GM12874 (cell line): Measurements from ENCODE around the gene SMPD2.
A peak's percentile ranks its signal among the peaks of the same experiment; 100 is the strongest.

Experiments
- TF ChIP-seq, protein P1 (sequence below): IDR thresholded peaks from 2 replicates; pipeline ENCODE4 v1.5.1; 2011; ENCODE audit warnings: low read depth, mild to moderate bottlenecking, control low read depth, low read length, moderate library complexity; ENCODE audit not compliant: insufficient read depth

The SMPD2 gene

GRCh38 chr6:109446541-109446940 is 6.0 kb downstream of the SMPD2 start:
- TF ChIP-seq, protein P1, sequence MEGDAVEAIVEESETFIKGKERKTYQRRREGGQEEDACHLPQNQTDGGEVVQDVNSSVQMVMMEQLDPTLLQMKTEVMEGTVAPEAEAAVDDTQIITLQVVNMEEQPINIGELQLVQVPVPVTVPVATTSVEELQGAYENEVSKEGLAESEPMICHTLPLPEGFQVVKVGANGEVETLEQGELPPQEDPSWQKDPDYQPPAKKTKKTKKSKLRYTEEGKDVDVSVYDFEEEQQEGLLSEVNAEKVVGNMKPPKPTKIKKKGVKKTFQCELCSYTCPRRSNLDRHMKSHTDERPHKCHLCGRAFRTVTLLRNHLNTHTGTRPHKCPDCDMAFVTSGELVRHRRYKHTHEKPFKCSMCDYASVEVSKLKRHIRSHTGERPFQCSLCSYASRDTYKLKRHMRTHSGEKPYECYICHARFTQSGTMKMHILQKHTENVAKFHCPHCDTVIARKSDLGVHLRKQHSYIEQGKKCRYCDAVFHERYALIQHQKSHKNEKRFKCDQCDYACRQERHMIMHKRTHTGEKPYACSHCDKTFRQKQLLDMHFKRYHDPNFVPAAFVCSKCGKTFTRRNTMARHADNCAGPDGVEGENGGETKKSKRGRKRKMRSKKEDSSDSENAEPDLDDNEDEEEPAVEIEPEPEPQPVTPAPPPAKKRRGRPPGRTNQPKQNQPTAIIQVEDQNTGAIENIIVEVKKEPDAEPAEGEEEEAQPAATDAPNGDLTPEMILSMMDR: no peak

DNA sequence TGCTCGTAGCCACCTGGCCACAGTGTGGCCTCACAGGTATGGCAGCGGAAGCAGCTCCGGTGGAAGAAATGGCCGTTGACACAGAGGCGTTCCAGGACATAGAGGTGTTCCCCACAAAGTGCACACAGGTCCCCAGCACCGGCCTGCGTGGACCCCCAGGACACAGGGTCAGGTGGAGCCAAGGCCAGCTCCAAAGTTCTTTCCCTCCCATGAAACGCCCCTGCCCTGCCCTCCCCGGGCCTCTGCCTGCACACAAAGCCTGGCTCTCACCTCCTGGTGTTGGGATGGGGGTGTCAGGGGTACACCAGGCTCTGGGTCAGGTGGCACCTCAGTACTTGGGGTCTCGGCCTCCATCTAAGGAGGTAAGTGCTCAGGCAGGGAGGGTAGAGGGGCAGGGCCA is 6.6 kb downstream of the SMPD2 start:
- TF ChIP-seq, protein P1: no peak

- TF ChIP-seq, protein P1: 0 out of 2 replicates have a peak, but pooled peaks have one; percentile 7
Observed at GRCh38 chr6:109447878-109448555, 7.5 kb downstream of the SMPD2 start.

DNA sequence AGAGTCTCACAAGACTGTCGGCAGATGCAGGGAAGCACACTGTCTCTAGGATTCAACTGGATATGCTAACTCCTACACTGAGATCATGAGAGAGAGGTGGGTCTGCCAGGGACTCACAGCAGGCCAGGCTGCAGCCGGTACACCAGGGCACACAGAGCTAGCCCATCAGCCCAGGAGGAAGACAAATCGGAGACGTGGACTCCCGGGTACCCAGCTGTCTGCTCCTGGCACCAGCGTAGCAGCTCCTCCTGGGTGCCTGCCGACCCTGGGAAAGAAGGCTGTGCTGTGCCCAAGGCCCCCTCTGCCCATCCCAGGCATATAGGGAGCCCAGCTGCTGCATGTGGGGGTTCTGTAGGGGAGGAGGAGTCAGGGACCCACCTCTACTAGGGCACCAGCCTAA is 8.1 kb downstream of the SMPD2 start:
- TF ChIP-seq, protein P1: no peak

GRCh38 chr6:109449064-109449794 is 8.7 kb downstream of the SMPD2 start:
- TF ChIP-seq, protein P1: no peak

- TF ChIP-seq, protein P1: no peak
Observed at GRCh38 chr6:109449795-109450673, 9.5 kb downstream of the SMPD2 start.

- TF ChIP-seq, protein P1: no peak
Observed at GRCh38 chr6:109450801-109451200, 10.3 kb downstream of the SMPD2 start.
